WTC11 (cell line): ENCODE results near the gene PSD4. TPM values are rescaled to one million over a fixed set of nuclear protein-coding genes. Genes with fewer than 3 reads are reported as not detected.
A peak's percentile ranks its signal among the peaks of the same experiment; 100 is the strongest.

Source experiments
- ATAC-seq: fragments of 200-7000 bp; cut with Tn5 transposase; 2 replicates; pipeline ENCODE4 v1.10.0; 2021; ENCODE audit warnings: mild to moderate bottlenecking, moderate library complexity
- CTCF ChIA-PET: fragments of 300-600 bp; sonication (Branson Sonifier 250); formaldehyde crosslinking; loops from one replicate; lab custom pipeline; 2021; ENCODE audit warnings: antibody characterized with exemption; lab: Charles Lee
- POLR2A ChIA-PET: fragments of 350-600 bp; sonication (Branson Sonifier 250); formaldehyde crosslinking; loops from one replicate; lab custom pipeline; 2021; ENCODE audit warnings: antibody characterized with exemption; lab: Charles Lee
- DNase-seq: peaks from one replicate; pipeline ENCODE4 v3.0.0; 2021; ENCODE audit warnings: low spot score
- H3K27ac Mint-ChIP-seq: 2 replicates; pipeline ENCODE4 v1.8.0; 2021; ENCODE audit warnings: mixed read lengths
- H3K27me3 Mint-ChIP-seq: 2 replicates; pipeline ENCODE4 v1.8.0; 2021; ENCODE audit warnings: low read depth, mild to moderate bottlenecking, moderate library complexity, mixed read lengths
- H3K36me3 Mint-ChIP-seq: 2 replicates; pipeline ENCODE4 v1.8.0; 2021; ENCODE audit warnings: mixed read lengths
- H3K4me1 Mint-ChIP-seq: 2 replicates; pipeline ENCODE4 v1.8.0; 2022; ENCODE audit warnings: mixed read lengths
- H3K4me3 Mint-ChIP-seq: 2 replicates; pipeline ENCODE4 v1.8.0; 2021; ENCODE audit warnings: mild to moderate bottlenecking, moderate library complexity, mixed read lengths
- H3K9me3 Mint-ChIP-seq: 2 replicates; pipeline ENCODE4 v1.8.0; 2021; ENCODE audit warnings: mixed read lengths
- ETV6 ChIP-seq: sonication (generic); formaldehyde crosslinking; IDR thresholded peaks from 2 replicates; pipeline ENCODE4 v1.8.1; 2022; ENCODE audit warnings: mild to moderate bottlenecking, missing genetic modification reagents
- MXD4 ChIP-seq: fragments of 250-450 bp; sonication (Bioruptor Pico); IDR thresholded peaks from 2 replicates; pipeline ENCODE4 v1.8.0; 2021; ENCODE audit warnings: mild to moderate bottlenecking, moderate library complexity, borderline replicate concordance
- NFYB ChIP-seq: sonication (generic); formaldehyde crosslinking; conservative IDR thresholded peaks from 2 replicates; pipeline ENCODE4 v1.8.0; 2022; ENCODE audit warnings: low read depth, missing genetic modification reagents
- total RNA-seq: library from RNA; stranded (reverse); gene quantifications from 3 replicates; pipeline ENCODE4 v1.2.3, GENCODE V29; 2021
- TF ChIP-seq, protein P1 (sequence below): sonication (generic); formaldehyde crosslinking; IDR thresholded peaks from 2 replicates; pipeline ENCODE4 v1.8.0; 2022; ENCODE audit warnings: mild to moderate bottlenecking, missing genetic modification reagents
- TF ChIP-seq, protein P2 (sequence below): sonication (generic); formaldehyde crosslinking; IDR thresholded peaks from 2 replicates; pipeline ENCODE4 v1.8.1; 2023; ENCODE audit warnings: mild to moderate bottlenecking, missing genetic modification reagents, borderline replicate concordance
- TF ChIP-seq, protein P3 (sequence below): sonication (generic); formaldehyde crosslinking; conservative IDR thresholded peaks from 2 replicates; pipeline ENCODE4 v1.8.1; 2022; ENCODE audit warnings: mild to moderate bottlenecking, missing genetic modification reagents
- TF ChIP-seq, protein P4 (sequence below): sonication (generic); formaldehyde crosslinking; IDR thresholded peaks from 2 replicates; pipeline ENCODE4 v1.8.1; 2023; ENCODE audit warnings: mild to moderate bottlenecking, missing genetic modification reagents
- TF ChIP-seq, protein P5 (sequence below): sonication (generic); formaldehyde crosslinking; IDR thresholded peaks from 2 replicates; pipeline ENCODE4 v1.8.0; 2022; ENCODE audit warnings: mild to moderate bottlenecking, missing genetic modification reagents
- TF ChIP-seq, protein P6 (sequence below): fragments of 250-450 bp; sonication (Bioruptor Pico); IDR thresholded peaks from 2 replicates; pipeline ENCODE4 v2.1.2; 2022; ENCODE audit warnings: mild to moderate bottlenecking, moderate library complexity
- TF ChIP-seq, protein P7 (sequence below): sonication (generic); formaldehyde crosslinking; IDR thresholded peaks from 2 replicates; pipeline ENCODE4 v1.8.0; 2022; ENCODE audit warnings: mild to moderate bottlenecking, missing genetic modification reagents

The PSD4 gene
- total RNA-seq, 1 experiment from 2014 or later, result 1.5 TPM

DNA sequence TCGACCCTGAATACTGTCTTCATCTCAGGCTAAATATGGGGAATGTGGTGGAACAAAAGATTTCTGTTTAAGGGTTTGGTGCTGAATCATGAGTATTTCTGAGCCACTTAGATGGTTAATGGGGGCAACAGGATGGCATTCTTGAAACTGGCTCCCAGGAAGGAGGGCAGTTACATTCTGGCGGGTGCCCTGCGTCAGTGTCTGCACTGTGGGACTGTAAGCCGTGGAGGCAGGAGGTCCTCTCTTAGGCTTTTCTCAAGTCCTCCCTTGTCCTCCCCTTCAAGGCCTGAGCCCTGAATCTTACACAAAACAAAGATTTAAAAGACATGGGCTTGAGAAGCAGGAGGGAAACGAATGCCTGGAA is 45.7 kb downstream of the PSD4 start (continued):
- TF ChIP-seq, protein P1, sequence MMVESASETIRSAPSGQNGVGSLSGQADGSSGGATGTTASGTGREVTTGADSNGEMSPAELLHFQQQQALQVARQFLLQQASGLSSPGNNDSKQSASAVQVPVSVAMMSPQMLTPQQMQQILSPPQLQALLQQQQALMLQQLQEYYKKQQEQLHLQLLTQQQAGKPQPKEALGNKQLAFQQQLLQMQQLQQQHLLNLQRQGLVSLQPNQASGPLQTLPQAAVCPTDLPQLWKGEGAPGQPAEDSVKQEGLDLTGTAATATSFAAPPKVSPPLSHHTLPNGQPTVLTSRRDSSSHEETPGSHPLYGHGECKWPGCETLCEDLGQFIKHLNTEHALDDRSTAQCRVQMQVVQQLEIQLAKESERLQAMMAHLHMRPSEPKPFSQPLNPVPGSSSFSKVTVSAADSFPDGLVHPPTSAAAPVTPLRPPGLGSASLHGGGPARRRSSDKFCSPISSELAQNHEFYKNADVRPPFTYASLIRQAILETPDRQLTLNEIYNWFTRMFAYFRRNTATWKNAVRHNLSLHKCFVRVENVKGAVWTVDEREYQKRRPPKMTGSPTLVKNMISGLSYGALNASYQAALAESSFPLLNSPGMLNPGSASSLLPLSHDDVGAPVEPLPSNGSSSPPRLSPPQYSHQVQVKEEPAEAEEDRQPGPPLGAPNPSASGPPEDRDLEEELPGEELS (CRISPR knock-in tag), result no peak
- TF ChIP-seq NFYB (CRISPR knock-in tag) (no peak), ETV6 (no peak)
- TF ChIP-seq, protein P2, sequence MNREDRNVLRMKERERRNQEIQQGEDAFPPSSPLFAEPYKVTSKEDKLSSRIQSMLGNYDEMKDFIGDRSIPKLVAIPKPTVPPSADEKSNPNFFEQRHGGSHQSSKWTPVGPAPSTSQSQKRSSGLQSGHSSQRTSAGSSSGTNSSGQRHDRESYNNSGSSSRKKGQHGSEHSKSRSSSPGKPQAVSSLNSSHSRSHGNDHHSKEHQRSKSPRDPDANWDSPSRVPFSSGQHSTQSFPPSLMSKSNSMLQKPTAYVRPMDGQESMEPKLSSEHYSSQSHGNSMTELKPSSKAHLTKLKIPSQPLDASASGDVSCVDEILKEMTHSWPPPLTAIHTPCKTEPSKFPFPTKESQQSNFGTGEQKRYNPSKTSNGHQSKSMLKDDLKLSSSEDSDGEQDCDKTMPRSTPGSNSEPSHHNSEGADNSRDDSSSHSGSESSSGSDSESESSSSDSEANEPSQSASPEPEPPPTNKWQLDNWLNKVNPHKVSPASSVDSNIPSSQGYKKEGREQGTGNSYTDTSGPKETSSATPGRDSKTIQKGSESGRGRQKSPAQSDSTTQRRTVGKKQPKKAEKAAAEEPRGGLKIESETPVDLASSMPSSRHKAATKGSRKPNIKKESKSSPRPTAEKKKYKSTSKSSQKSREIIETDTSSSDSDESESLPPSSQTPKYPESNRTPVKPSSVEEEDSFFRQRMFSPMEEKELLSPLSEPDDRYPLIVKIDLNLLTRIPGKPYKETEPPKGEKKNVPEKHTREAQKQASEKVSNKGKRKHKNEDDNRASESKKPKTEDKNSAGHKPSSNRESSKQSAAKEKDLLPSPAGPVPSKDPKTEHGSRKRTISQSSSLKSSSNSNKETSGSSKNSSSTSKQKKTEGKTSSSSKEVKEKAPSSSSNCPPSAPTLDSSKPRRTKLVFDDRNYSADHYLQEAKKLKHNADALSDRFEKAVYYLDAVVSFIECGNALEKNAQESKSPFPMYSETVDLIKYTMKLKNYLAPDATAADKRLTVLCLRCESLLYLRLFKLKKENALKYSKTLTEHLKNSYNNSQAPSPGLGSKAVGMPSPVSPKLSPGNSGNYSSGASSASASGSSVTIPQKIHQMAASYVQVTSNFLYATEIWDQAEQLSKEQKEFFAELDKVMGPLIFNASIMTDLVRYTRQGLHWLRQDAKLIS (CRISPR knock-in tag), result no peak
- TF ChIP-seq, protein P3, sequence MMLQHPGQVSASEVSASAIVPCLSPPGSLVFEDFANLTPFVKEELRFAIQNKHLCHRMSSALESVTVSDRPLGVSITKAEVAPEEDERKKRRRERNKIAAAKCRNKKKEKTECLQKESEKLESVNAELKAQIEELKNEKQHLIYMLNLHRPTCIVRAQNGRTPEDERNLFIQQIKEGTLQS (CRISPR knock-in tag), result no peak

DNA sequence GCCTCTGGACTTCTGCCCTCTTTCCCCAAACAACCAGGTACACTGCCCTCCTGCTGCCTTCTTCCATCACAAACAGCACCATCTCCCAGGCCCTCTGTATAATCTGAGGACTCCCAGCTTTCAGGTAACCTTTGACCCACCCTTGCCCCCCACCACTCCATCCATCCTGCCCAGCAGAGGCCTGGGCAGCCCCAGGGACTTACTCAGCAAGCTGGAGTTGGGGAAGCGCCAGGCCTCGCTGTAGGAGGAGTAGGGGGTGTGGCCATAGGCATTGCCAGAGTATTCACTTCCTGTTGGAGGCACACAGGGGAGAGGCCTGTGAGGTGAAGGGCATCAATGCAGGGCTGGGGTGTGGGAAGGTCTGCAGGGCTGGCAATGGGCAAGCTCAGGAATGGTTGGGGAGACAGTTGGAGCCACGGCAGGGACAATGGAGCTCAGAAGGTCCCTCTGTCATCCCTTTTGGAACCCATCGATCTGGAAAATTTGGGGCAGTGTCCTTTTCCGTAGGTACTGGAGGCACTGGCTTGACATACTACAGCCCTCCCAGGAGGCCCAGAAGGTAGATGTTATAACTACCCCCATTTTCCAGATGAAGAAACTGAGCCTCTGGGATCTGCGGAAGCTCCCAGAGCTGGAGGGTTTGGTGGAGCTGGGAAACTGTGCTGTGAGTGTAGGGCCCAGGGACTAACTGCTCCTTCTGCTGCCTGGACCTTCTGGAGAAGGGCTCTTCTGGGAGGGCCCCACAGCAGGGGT is 46.3 kb downstream of the PSD4 start:
- ChIA-PET POLR2A (no interaction called here), CTCF (interaction anchor here (0.6 to 2.4 kb wide), 6 partner anchors 9 to 161 kb away, joined by 3 to 9 read pairs (median 6); no protein-coding TSS in a partner anchor)
- TF ChIP-seq, protein P4, sequence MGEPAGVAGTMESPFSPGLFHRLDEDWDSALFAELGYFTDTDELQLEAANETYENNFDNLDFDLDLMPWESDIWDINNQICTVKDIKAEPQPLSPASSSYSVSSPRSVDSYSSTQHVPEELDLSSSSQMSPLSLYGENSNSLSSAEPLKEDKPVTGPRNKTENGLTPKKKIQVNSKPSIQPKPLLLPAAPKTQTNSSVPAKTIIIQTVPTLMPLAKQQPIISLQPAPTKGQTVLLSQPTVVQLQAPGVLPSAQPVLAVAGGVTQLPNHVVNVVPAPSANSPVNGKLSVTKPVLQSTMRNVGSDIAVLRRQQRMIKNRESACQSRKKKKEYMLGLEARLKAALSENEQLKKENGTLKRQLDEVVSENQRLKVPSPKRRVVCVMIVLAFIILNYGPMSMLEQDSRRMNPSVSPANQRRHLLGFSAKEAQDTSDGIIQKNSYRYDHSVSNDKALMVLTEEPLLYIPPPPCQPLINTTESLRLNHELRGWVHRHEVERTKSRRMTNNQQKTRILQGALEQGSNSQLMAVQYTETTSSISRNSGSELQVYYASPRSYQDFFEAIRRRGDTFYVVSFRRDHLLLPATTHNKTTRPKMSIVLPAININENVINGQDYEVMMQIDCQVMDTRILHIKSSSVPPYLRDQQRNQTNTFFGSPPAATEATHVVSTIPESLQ, result no peak
- TF ChIP-seq, protein P5, sequence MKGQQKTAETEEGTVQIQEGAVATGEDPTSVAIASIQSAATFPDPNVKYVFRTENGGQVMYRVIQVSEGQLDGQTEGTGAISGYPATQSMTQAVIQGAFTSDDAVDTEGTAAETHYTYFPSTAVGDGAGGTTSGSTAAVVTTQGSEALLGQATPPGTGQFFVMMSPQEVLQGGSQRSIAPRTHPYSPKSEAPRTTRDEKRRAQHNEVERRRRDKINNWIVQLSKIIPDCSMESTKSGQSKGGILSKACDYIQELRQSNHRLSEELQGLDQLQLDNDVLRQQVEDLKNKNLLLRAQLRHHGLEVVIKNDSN (CRISPR knock-in tag), result no peak
- no peak for TF ChIP-seq MXD4
- TF ChIP-seq, protein P6, sequence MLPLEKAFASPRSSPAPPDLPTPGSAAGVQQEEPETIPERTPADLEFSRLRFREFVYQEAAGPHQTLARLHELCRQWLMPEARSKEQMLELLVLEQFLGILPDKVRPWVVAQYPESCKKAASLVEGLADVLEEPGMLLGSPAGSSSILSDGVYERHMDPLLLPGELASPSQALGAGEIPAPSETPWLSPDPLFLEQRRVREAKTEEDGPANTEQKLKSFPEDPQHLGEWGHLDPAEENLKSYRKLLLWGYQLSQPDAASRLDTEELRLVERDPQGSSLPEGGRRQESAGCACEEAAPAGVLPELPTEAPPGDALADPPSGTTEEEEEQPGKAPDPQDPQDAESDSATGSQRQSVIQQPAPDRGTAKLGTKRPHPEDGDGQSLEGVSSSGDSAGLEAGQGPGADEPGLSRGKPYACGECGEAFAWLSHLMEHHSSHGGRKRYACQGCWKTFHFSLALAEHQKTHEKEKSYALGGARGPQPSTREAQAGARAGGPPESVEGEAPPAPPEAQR, result no peak
- TF ChIP-seq, protein P3 (CRISPR knock-in tag), result no peak
- TF ChIP-seq, protein P7, sequence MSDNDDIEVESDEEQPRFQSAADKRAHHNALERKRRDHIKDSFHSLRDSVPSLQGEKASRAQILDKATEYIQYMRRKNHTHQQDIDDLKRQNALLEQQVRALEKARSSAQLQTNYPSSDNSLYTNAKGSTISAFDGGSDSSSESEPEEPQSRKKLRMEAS, result no peak
- Mint-ChIP-seq H3K27ac (no peak overlapping the region), H3K4me3 (no peak overlapping the region), H3K4me1 (peaks cover 29% of the 10 kb centered on the region), H3K36me3 (no peaks in the 10 kb centered on the region), H3K9me3 (no peaks in the 10 kb centered on the region), H3K27me3 (0 out of 2 replicates have a peak, but pooled peaks cover 2% of the 10 kb centered on the region)
- no peak for DNase-seq
- peak; percentile 67 for ATAC-seq
